GM13977 (cell line): ENCODE measurements around the gene E4F1.
A peak's percentile ranks its signal among the peaks of the same experiment; 100 is the strongest.

Experiments used
- DNase-seq: peaks from one replicate; pipeline ENCODE4 v3.0.0; 2012; ENCODE audit warnings: low spot score
- in situ Hi-C: fragments of 300-500 bp; cut with MboI; formaldehyde crosslinking; loops from one replicate; pipeline ENCODE4 v1.12.0; 2022; ENCODE audit warnings: low sequenced_read_pairs, low pct_unique_long_range_greater_than_20kb, mixed read lengths, inconsistent platforms; ENCODE audit not compliant: unreplicated experiment
- TF ChIP-seq, protein P1 (sequence below): IDR thresholded peaks from 2 replicates; pipeline ENCODE4 v1.5.1; 2012; ENCODE audit warnings: mild to moderate bottlenecking, control low read depth; ENCODE audit not compliant: insufficient read depth; ENCODE audit errors: extremely low read depth, missing control alignments

E4F1 gene

DNA sequence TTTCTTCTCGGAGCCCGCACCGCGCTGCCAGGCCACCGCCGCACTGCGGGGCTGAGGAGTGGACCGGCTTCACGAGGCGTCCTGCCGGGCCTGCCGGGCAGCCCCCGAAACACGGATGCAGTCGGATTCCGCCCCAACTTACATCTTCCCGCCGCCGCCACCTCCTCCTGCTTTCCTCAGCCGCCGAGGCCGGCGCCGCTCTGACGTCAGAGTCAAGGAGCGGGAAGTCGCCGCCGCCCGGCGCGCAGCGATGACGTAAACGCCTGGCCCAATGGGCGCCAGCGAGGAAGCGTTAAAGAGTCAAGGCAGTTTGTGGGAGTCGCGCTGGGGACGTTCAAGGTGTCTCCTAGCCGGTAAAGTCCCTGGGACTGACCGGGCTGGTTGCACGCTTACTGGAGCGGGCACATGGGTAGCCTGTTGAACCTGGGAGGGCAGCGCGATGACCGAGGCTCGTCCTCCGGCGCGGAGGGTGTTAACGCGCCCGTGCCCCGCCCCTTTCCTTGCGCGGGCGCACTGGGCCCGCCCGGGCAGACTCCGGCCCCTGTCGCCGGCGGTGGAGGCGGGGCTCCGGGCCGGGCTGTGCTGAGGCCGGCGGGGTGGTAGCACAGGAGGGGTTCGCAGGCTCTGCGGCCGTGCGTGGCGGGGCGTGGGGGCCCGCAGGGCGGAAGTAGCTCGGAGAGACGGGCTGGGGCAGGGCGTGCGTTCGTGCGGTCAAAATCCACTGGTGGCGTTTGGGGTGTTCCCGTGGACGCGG, 44.7 kb downstream of the E4F1 start, which contains the start of gene RNPS1:
Gene RNPS1 (minus strand): TSS at position 214 of the 754 bp plus-strand sequence. CDS start 3,483 bp downstream, outside the sequence.
- in situ Hi-C loops, result no loop called here
- TF ChIP-seq, protein P1, sequence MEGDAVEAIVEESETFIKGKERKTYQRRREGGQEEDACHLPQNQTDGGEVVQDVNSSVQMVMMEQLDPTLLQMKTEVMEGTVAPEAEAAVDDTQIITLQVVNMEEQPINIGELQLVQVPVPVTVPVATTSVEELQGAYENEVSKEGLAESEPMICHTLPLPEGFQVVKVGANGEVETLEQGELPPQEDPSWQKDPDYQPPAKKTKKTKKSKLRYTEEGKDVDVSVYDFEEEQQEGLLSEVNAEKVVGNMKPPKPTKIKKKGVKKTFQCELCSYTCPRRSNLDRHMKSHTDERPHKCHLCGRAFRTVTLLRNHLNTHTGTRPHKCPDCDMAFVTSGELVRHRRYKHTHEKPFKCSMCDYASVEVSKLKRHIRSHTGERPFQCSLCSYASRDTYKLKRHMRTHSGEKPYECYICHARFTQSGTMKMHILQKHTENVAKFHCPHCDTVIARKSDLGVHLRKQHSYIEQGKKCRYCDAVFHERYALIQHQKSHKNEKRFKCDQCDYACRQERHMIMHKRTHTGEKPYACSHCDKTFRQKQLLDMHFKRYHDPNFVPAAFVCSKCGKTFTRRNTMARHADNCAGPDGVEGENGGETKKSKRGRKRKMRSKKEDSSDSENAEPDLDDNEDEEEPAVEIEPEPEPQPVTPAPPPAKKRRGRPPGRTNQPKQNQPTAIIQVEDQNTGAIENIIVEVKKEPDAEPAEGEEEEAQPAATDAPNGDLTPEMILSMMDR, result no peak
- DNase-seq, result peak; percentile 100

- TF ChIP-seq, protein P1, result no peak
- in situ Hi-C loops, result no loop called here
- no peak for DNase-seq
Observed at GRCh38 chr16:2270070-2270462, 46.7 kb downstream of the E4F1 start.

DNA sequence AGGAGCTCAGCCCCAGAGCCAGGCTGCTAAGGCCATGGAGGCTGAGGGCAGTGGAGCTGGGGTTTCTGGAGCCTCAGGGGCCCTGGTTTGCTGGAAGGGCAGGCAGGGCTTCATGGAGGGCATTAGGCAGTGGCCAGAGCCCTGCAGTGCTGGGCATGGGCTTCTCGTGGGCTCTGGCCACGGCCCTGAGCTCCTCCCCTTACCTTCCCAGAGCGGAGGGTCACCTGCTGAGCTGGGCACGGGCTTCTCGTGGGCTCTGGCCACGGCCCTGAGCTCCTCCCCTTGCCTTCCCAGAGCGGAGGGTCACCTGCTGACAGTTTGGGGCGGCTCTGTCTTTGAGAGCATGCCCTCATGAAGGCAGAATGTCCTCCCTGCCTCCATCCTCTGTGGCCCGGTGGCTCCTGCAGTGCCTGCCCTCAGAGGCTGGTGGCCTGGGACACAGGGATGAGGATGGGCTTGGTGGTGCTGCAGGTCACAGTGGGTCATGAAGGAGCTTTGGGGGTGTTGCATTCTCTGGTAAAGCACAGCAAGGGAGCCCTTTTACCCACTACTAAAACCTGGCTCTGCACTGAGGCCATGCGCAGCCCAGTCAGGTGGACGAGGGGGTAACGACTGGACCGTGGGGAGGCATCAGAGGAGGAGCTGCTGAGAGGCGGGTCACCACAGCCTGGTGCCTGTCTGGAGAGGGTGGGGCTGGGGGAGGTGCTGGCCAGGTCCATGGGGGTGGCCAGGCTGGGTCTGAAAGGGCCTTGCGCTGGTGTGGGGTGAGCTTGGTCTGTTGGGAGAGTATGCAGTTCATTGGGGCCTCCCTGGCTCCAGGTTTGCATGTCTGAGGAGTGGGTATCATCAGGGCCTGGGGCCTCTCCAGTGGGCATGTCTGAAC, 47.4 kb downstream of the E4F1 start:
- in situ Hi-C loops, result no loop called here
- TF ChIP-seq, protein P1, result no peak
- DNase-seq, result no peak

DNA sequence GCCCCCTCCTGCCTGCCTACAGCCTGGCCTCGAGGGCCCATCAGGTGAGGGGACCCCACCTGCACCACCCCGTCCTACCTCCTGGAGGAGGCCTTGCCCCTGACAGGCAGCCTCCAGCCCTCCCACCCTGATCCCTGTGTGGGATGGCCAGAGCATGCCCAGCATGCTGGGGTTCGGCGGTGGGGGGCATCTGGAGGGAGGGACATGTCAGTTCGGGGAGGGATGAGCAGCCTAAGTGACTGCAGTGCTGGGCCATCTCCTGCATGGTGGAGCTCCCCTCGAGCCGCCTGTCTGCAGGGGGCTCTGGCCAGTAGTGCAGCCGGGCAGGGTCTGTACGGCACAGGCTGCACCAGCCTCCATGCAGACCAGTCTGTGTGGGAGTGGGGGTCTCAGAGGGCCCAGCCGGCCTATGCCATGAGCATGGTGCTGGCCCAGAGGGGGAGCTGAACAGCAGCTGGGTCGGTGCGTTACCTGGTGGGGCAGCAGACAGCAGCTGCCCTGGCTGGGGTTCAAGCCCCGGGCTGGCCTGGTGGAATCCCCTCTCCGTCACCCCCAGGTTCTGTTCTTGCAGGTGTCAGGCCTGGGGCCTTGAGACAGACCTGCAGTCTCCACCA, 48.6 kb downstream of the E4F1 start:
- in situ Hi-C loops, result no loop called here
- TF ChIP-seq, protein P1, result no peak
- no peak for DNase-seq

GRCh38 chr16:2273484-2273883, 50.1 kb downstream of the E4F1 start:
- DNase-seq, result no peak
- in situ Hi-C loops, result no loop called here
- TF ChIP-seq, protein P1, result no peak

DNA sequence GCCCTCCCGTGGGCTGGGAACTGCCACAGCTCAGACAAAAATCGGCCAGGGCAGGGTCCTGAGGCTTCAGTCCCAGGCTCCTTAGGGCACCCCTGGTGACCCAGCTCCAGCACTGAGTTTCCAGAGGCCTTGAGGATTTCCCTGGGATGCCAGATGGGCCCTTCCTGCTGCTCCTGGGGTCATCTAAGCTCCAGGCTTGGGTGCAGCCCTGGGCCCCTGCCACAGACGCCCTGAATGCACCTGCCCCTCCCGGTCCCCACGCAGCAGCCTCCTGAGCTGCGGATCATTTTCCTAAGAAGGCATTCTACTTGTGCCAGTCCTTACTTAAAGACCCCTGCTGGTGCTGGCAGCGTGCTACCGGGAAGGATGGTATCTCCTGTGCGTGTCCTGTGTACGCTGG, 50.5 kb downstream of the E4F1 start:
- TF ChIP-seq, protein P1, result no peak
- in situ Hi-C loops, result no loop called here
- no peak for DNase-seq
